ENCODE measurements around the gene ATR. TPM values are rescaled to one million over a fixed set of nuclear protein-coding genes. Genes with fewer than 3 reads are reported as not detected.

The ATR gene
- polyA plus RNA-seq, 1 donor from 2014 or later, result 26.1 TPM

DNA sequence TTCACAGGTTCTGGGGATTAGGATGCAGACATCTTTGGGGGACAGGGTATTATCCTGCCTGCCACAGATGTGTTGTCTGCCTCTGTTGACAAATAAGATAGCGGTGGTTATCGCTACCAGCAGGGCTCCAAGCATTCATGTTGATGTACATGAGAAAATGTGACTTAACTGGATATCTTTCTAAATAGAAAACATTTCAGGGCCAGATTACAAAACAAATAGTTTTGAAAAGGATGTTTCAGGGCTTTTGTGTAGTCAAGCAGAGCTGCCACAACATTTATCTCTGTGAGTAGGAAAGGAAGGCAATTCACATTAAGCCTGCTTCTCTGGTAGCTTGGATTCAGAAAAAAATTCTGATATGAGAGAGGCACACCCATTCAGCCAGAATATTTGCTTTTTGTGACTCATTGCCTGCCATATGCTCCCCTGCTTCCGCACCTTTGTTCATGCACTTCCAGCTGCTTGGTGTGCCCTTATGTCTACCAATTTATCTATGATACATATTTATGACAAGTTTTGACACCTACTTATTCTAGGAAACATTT, 40.5 kb upstream of the ATR start:
- Histone ChIP-seq H3K27me3 (ENCODE audit: insufficient read depth, low read depth, low read length) (no peaks in the 10 kb centered on the region), H3K4me3 (ENCODE audit: low read length) (no peak overlapping the region), H3K9me2 (ENCODE audit: insufficient read depth, low read length) (no peaks in the 10 kb centered on the region), H3F3A (ENCODE audit: insufficient read depth, low read length, poor library complexity, severe bottlenecking) (no peaks in the 10 kb centered on the region), H3K4me2 (ENCODE audit: low read length) (no peak overlapping the region), H2AFZ (ENCODE audit: low read depth, low read length) (no peak overlapping the region), H3K9me3 (ENCODE audit: low read length) (no peaks in the 10 kb centered on the region), H3K36me3 (ENCODE audit: insufficient read depth, low read length) (no peaks in the 10 kb centered on the region), H4K20me1 (ENCODE audit: insufficient read depth) (no peaks in the 10 kb centered on the region), H3K79me2 (replicated peaks; ENCODE audit: insufficient read depth, low read length) (no peaks in the 10 kb centered on the region), H3K27ac (ENCODE audit: low read length) (no peak overlapping the region), H3K9ac (ENCODE audit: low read length) (no peak overlapping the region)
- TF ChIP-seq RAD21 (conservative IDR thresholded peaks at IDR 0.05), result no peak
- TF ChIP-seq EP300 (conservative IDR thresholded peaks at IDR 0.05; ENCODE audit: poor library complexity, severe bottlenecking), result no peak
- TF ChIP-seq, protein P1, sequence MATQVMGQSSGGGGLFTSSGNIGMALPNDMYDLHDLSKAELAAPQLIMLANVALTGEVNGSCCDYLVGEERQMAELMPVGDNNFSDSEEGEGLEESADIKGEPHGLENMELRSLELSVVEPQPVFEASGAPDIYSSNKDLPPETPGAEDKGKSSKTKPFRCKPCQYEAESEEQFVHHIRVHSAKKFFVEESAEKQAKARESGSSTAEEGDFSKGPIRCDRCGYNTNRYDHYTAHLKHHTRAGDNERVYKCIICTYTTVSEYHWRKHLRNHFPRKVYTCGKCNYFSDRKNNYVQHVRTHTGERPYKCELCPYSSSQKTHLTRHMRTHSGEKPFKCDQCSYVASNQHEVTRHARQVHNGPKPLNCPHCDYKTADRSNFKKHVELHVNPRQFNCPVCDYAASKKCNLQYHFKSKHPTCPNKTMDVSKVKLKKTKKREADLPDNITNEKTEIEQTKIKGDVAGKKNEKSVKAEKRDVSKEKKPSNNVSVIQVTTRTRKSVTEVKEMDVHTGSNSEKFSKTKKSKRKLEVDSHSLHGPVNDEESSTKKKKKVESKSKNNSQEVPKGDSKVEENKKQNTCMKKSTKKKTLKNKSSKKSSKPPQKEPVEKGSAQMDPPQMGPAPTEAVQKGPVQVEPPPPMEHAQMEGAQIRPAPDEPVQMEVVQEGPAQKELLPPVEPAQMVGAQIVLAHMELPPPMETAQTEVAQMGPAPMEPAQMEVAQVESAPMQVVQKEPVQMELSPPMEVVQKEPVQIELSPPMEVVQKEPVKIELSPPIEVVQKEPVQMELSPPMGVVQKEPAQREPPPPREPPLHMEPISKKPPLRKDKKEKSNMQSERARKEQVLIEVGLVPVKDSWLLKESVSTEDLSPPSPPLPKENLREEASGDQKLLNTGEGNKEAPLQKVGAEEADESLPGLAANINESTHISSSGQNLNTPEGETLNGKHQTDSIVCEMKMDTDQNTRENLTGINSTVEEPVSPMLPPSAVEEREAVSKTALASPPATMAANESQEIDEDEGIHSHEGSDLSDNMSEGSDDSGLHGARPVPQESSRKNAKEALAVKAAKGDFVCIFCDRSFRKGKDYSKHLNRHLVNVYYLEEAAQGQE (IDR thresholded peaks at IDR 0.05; ENCODE audit: borderline replicate concordance), result no peak
- no peak for TF ChIP-seq TAF1 (IDR thresholded peaks at IDR 0.05; ENCODE audit: low read depth)
- no peak for TF ChIP-seq MXI1 (conservative IDR thresholded peaks at IDR 0.05; ENCODE audit: poor library complexity, severe bottlenecking)
- TF ChIP-seq, protein P2, sequence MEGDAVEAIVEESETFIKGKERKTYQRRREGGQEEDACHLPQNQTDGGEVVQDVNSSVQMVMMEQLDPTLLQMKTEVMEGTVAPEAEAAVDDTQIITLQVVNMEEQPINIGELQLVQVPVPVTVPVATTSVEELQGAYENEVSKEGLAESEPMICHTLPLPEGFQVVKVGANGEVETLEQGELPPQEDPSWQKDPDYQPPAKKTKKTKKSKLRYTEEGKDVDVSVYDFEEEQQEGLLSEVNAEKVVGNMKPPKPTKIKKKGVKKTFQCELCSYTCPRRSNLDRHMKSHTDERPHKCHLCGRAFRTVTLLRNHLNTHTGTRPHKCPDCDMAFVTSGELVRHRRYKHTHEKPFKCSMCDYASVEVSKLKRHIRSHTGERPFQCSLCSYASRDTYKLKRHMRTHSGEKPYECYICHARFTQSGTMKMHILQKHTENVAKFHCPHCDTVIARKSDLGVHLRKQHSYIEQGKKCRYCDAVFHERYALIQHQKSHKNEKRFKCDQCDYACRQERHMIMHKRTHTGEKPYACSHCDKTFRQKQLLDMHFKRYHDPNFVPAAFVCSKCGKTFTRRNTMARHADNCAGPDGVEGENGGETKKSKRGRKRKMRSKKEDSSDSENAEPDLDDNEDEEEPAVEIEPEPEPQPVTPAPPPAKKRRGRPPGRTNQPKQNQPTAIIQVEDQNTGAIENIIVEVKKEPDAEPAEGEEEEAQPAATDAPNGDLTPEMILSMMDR (IDR thresholded peaks at IDR 0.05; ENCODE audit: poor library complexity, severe bottlenecking), result no peak
- no peak for TF ChIP-seq POLR2AphosphoS5 (IDR thresholded peaks at IDR 0.05)
- TF ChIP-seq EZH2 (IDR thresholded peaks at IDR 0.05; ENCODE audit: borderline replicate concordance, insufficient read depth, low read length, poor library complexity, severe bottlenecking), result no peak
- TF ChIP-seq SMC3 (conservative IDR thresholded peaks at IDR 0.05; ENCODE audit: poor library complexity), result no peak

- no peaks in the 10 kb centered on the region for H3K9me2 ChIP-seq (ENCODE audit: insufficient read depth, low read length)
- H3K27me3 ChIP-seq (ENCODE audit: insufficient read depth, low read depth, low read length), result no peaks in the 10 kb centered on the region
- no peak overlapping the region for H3K27ac ChIP-seq (ENCODE audit: low read length)
- no peak overlapping the region for H3K9ac ChIP-seq (ENCODE audit: low read length)
- H3F3A ChIP-seq (ENCODE audit: insufficient read depth, low read length, poor library complexity, severe bottlenecking), result no peaks in the 10 kb centered on the region
- no peak overlapping the region for H3K4me3 ChIP-seq (ENCODE audit: low read length)
- H3K36me3 ChIP-seq (ENCODE audit: insufficient read depth, low read length), result no peaks in the 10 kb centered on the region
- H3K9me3 ChIP-seq (ENCODE audit: low read length), result no peaks in the 10 kb centered on the region
- H3K4me2 ChIP-seq (ENCODE audit: low read length), result no peak overlapping the region
- TF ChIP-seq MXI1 (conservative IDR thresholded peaks at IDR 0.05; ENCODE audit: poor library complexity, severe bottlenecking), result no peak
- no peak for TF ChIP-seq POLR2AphosphoS5 (IDR thresholded peaks at IDR 0.05)
- no peak for TF ChIP-seq RAD21 (conservative IDR thresholded peaks at IDR 0.05)
- TF ChIP-seq, protein P2 (IDR thresholded peaks at IDR 0.05; ENCODE audit: poor library complexity, severe bottlenecking), result no peak
- TF ChIP-seq, protein P1 (IDR thresholded peaks at IDR 0.05; ENCODE audit: borderline replicate concordance), result no peak
- TF ChIP-seq TAF1 (IDR thresholded peaks at IDR 0.05; ENCODE audit: low read depth), result no peak
- TF ChIP-seq SMC3 (conservative IDR thresholded peaks at IDR 0.05; ENCODE audit: poor library complexity), result no peak
- TF ChIP-seq EP300 (conservative IDR thresholded peaks at IDR 0.05; ENCODE audit: poor library complexity, severe bottlenecking), result no peak
- H2AFZ ChIP-seq (ENCODE audit: low read depth, low read length), result no peak overlapping the region
- no peaks in the 10 kb centered on the region for H4K20me1 ChIP-seq (ENCODE audit: insufficient read depth)
- H3K79me2 ChIP-seq (replicated peaks; ENCODE audit: insufficient read depth, low read length), result no peaks in the 10 kb centered on the region
Measured at GRCh38 chr3:142615171-142615570, 36.6 kb upstream of the ATR start.

Data from neural cell (in vitro differentiated cells).